Measurements from ENCODE around the gene ABLIM1. TPM values are rescaled to one million over a fixed set of nuclear protein-coding genes. Genes with fewer than 3 reads are reported as not detected.

ABLIM1 gene
- polyA plus RNA-seq, 3 donors = 0.33 to 0.91 (median 0.57) TPM

GRCh38 chr10:114405011-114405350 lies 253.1 kb downstream of the ABLIM1 start:
- H3K27me3 ChIP-seq (ENCODE audit: control insufficient read depth in 2 of 2, insufficient read depth in 2 of 2, low read length in 2 of 2) = peaks cover 36 to 53% of the 10 kb centered on the region in 2 donors
- no peak overlapping the region for H2AFZ ChIP-seq (ENCODE audit: insufficient read depth, low read depth, low read length, poor library complexity, severe bottlenecking)
- TF ChIP-seq, protein P1, sequence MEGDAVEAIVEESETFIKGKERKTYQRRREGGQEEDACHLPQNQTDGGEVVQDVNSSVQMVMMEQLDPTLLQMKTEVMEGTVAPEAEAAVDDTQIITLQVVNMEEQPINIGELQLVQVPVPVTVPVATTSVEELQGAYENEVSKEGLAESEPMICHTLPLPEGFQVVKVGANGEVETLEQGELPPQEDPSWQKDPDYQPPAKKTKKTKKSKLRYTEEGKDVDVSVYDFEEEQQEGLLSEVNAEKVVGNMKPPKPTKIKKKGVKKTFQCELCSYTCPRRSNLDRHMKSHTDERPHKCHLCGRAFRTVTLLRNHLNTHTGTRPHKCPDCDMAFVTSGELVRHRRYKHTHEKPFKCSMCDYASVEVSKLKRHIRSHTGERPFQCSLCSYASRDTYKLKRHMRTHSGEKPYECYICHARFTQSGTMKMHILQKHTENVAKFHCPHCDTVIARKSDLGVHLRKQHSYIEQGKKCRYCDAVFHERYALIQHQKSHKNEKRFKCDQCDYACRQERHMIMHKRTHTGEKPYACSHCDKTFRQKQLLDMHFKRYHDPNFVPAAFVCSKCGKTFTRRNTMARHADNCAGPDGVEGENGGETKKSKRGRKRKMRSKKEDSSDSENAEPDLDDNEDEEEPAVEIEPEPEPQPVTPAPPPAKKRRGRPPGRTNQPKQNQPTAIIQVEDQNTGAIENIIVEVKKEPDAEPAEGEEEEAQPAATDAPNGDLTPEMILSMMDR (IDR thresholded peaks at IDR 0.05) = no peak
- H3K4me1 ChIP-seq (ENCODE audit: control insufficient read depth in 1 of 2, insufficient read depth in 2 of 2, low read length in 2 of 2) = no peaks in the 10 kb centered on the region
- H3K9me3 ChIP-seq (replicated peaks in 1 of 2; ENCODE audit: control insufficient read depth in 1 of 2, insufficient read depth in 1 of 2, low read length in 2 of 2) = no peaks in the 10 kb centered on the region
- no peaks in the 10 kb centered on the region for H3K36me3 ChIP-seq (replicated peaks in 1 of 2; ENCODE audit: control insufficient read depth in 1 of 2, insufficient read depth in 2 of 2, low read length in 2 of 2)
- no peak overlapping the region for H3K27ac ChIP-seq (ENCODE audit: low read depth in 1 of 2, low read length in 2 of 2)
- no peak overlapping the region for H3K9ac ChIP-seq (ENCODE audit: insufficient read depth, low read length, poor library complexity, severe bottlenecking)
- no peak for DNase-seq
- Mint-ChIP-seq H3K36me3 (no peaks in the 10 kb centered on the region), H3K4me3 (peak overlapping the region in 1 of 2 donors; percentile 87), H3K4me1 (peaks cover 7% of the 10 kb centered on the region), H3K9me3 (peaks cover 0 to 8% (median 2%) of the 10 kb centered on the region in 7 donors), H3K27me3 (ENCODE audit: low read depth in 3 of 3) (peaks cover 53 to 66% (median 57%) of the 10 kb centered on the region in 3 donors), H3K27ac (no peak overlapping the region)
- intact Hi-C loops (cut with micrococcal nuclease) = no loop called here
- H3K4me2 ChIP-seq (replicated peaks; ENCODE audit: extremely low read depth, low read length, poor library complexity, severe bottlenecking) = no peak overlapping the region
- no peak overlapping the region for H3K4me3 ChIP-seq (replicated peaks in 1 of 3; ENCODE audit: low read depth in 2 of 3, low read length in 3 of 3)
- H4K20me1 ChIP-seq (ENCODE audit: insufficient read depth, low read length) = no peaks in the 10 kb centered on the region
- H3K79me2 ChIP-seq (ENCODE audit: insufficient read depth, low read length) = no peaks in the 10 kb centered on the region
- 54% methylated on average over 14 of the region's 16 CpGs for WGBS (ENCODE audit: insufficient coverage)

DNA sequence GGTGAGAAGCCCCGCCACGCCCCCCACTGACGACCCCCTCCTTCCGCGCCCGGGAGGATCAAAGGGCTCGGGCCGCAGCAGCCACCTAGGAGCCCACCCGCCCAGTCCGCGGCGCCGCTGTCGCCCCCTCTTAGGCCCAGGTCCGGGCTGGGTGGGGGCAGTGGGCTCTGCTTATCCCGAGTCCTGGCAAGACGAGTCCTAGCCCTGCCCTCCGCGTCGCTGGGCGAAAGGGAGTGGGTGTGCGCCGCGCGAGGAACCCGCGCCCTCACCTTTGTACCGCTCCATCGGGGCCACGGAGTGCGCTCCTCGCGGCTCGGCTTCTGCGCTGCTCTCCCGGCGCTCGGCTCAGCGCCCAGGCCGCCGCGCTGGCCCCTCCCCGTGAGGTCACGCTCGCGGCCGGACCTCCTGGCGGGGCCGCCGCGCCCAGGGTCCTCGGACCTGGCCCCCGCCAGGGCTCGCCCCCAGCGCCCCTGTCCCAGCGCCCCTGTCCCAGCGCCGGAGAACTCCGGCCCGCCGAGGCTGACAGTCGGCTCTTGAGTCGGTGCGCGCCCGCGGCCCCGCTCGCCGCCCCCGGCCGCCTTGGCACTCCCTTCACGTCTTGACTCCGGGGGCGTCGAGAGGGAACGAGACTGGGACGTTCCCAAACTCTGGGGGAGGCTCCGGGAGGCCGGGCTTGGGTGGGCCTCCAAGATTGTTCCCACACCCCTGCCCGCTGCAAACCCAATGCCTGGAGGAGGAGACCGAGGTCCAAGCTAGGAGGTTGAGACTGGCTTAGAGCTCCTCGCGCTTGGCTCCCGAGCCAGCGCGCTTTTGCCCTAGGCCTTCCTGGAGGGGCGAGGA lies 253.7 kb downstream of the ABLIM1 start, which contains the start of gene AFAP1L2:
TSS of gene AFAP1L2 (minus strand) at position 332 of the 840 bp plus-strand sequence. CDS start at position 285, 47 bp downstream.
- no peak within 1 kb of the TSS for H3K27ac Mint-ChIP-seq
- H3K27ac ChIP-seq (ENCODE audit: low read depth in 1 of 2, low read length in 2 of 2) = no peak within 1 kb of the TSS

More for the DNA sequence above, 253.7 kb downstream of the ABLIM1 start, which contains the start of gene AFAP1L2:
- H3K27me3 ChIP-seq (ENCODE audit: control insufficient read depth in 2 of 2, insufficient read depth in 2 of 2, low read length in 2 of 2) = peaks cover 36 to 53% of the 10 kb centered on the region in 2 donors
- Mint-ChIP-seq H3K4me1 (peaks cover 7% of the 10 kb centered on the region), H3K27me3 (ENCODE audit: low read depth in 3 of 3) (peaks cover 53 to 69% (median 58%) of the 10 kb centered on the region in 3 donors), H3K9me3 (peaks cover 0 to 8% (median 2%) of the 10 kb centered on the region in 7 donors), H3K4me3 (peak within 1 kb of the TSS; percentile 45 to 87), H3K36me3 (no peaks in the 10 kb centered on the region)
- intact Hi-C loops (cut with micrococcal nuclease) = no loop called here
- no peaks in the 10 kb centered on the region for H3K4me1 ChIP-seq (ENCODE audit: control insufficient read depth in 1 of 2, insufficient read depth in 2 of 2, low read length in 2 of 2)
- H3K9ac ChIP-seq (ENCODE audit: insufficient read depth, low read length, poor library complexity, severe bottlenecking) = no peak within 1 kb of the TSS
- H4K20me1 ChIP-seq (ENCODE audit: insufficient read depth, low read length) = no peaks in the 10 kb centered on the region
- no peak within 1 kb of the TSS for H3K4me2 ChIP-seq (replicated peaks; ENCODE audit: extremely low read depth, low read length, poor library complexity, severe bottlenecking)
- no peak within 1 kb of the TSS for H3K4me3 ChIP-seq (replicated peaks in 1 of 3; ENCODE audit: low read depth in 2 of 3, low read length in 3 of 3)
- H2AFZ ChIP-seq (ENCODE audit: insufficient read depth, low read depth, low read length, poor library complexity, severe bottlenecking) = no peak within 1 kb of the TSS
- TF ChIP-seq, protein P1 (IDR thresholded peaks at IDR 0.05) = no peak
- no peaks in the 10 kb centered on the region for H3K79me2 ChIP-seq (ENCODE audit: insufficient read depth, low read length)
- DNase-seq = no peak
- no peaks in the 10 kb centered on the region for H3K9me3 ChIP-seq (replicated peaks in 1 of 2; ENCODE audit: control insufficient read depth in 1 of 2, insufficient read depth in 1 of 2, low read length in 2 of 2)
- H3K36me3 ChIP-seq (replicated peaks in 1 of 2; ENCODE audit: control insufficient read depth in 1 of 2, insufficient read depth in 2 of 2, low read length in 2 of 2) = no peaks in the 10 kb centered on the region
- 1% methylated on average over 82 of the region's 88 CpGs for WGBS (ENCODE audit: insufficient coverage)

All from CD14-positive monocyte (primary cell).